Renal cortical epithelial cell (primary cell): ENCODE measurements around the gene ING5. TPM values are rescaled to one million over a fixed set of nuclear protein-coding genes. Genes with fewer than 3 reads are reported as not detected.
"Not testable (repeated sequence)": the region's sequence is repeated elsewhere in the genome, so short reads cannot be mapped to it uniquely, and the experiment has no call there.

Experiments
- DNase-seq: peaks from one replicate; pipeline ENCODE4 v3.0.0-alpha.2; 2011; ENCODE audit warnings: low read depth
- total RNA-seq: library from RNA; depleted of rRNA; stranded (reverse); fragments of >200 nt; gene quantifications from 2 replicates; pipeline ENCODE4 v1.2.3, GENCODE V29; 2014

ING5 gene
- total RNA-seq, 1 donor from 2014 or later: 22.7 TPM

- no peak for DNase-seq
Measured at GRCh38 chr2:241739177-241739576, 37.3 kb downstream of the ING5 start.

- DNase-seq: no peak
Measured at GRCh38 chr2:241739651-241740050, 37.8 kb downstream of the ING5 start.

GRCh38 chr2:241741016-241741415 is 39.2 kb downstream of the ING5 start:
- peak; percentile 15 for DNase-seq

GRCh38 chr2:241742320-241742939 is 40.6 kb downstream of the ING5 start:
- no peak for DNase-seq

- not testable (repeated sequence) for DNase-seq
Measured at GRCh38 chr2:241743008-241743407, 41.2 kb downstream of the ING5 start.

GRCh38 chr2:241743620-241744019 is 41.8 kb downstream of the ING5 start:
- DNase-seq: no peak

GRCh38 chr2:241744028-241744754 is 42.4 kb downstream of the ING5 start:
- DNase-seq: no peak

GRCh38 chr2:241745276-241745675 is 43.4 kb downstream of the ING5 start:
- DNase-seq: no peak

GRCh38 chr2:241746084-241746483 is 44.2 kb downstream of the ING5 start:
- DNase-seq: no peak

GRCh38 chr2:241748468-241749256 is 46.8 kb downstream of the ING5 start:
- DNase-seq: no peak

- DNase-seq: no peak
Measured at GRCh38 chr2:241750076-241750840, 48.4 kb downstream of the ING5 start.

- no peak for DNase-seq
Measured at GRCh38 chr2:241751152-241751551, 49.3 kb downstream of the ING5 start.

GRCh38 chr2:241751776-241752175 is 49.9 kb downstream of the ING5 start:
- DNase-seq: no peak

- no peak for DNase-seq
Measured at GRCh38 chr2:241752253-241752652, 50.4 kb downstream of the ING5 start.

GRCh38 chr2:241752689-241753276 is 50.9 kb downstream of the ING5 start:
- no peak for DNase-seq

- no peak for DNase-seq
Measured at GRCh38 chr2:241753493-241753892, 51.7 kb downstream of the ING5 start.

GRCh38 chr2:241754042-241754441 is 52.2 kb downstream of the ING5 start:
- no peak for DNase-seq

- no peak for DNase-seq
Measured at GRCh38 chr2:241755166-241755565, 53.3 kb downstream of the ING5 start.

- no peak for DNase-seq
Measured at GRCh38 chr2:241755777-241756176, 53.9 kb downstream of the ING5 start.

GRCh38 chr2:241759067-241759807 is 57.4 kb downstream of the ING5 start:
- DNase-seq: no peak

- DNase-seq: not testable (repeated sequence)
Measured at GRCh38 chr2:241759893-241760292, 58.1 kb downstream of the ING5 start.
